ENCODE results near the gene ACAP2. TPM values are rescaled to one million over a fixed set of nuclear protein-coding genes. Genes with fewer than 3 reads are reported as not detected.

Gene ACAP2
- total and polyA plus RNA-seq, 2 experiments from 2014 or later, result 27.0 to 47.4 TPM

DNA sequence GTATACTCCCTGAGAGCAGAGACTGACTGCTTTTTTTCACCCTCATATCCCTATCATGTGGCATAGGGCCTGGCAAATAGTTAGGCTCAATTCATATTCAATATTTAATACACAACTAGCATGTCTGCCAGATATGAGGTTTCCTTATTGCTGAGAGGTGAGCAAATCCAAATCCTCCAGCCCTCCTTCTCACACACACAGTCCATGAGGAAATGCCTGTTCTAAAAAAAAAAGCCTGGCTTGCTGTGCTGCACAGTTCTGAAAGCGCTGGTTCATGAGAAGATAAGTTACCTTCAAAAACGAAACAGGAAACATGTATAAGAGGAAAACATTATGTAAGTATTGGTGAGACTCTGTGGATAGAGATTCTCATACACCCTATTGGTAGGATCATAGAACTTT is 15.5 kb upstream of the ACAP2 start:
- H3K4me3 ChIP-seq, result no peak overlapping the region

GRCh38 chr3:195455789-195456188 is 13.0 kb upstream of the ACAP2 start:
- Histone ChIP-seq H3K4me1 (ENCODE audit: insufficient read depth) (peaks cover 4% of the 10 kb centered on the region), H3K4me2 (no peak overlapping the region), H3K4me3 (no peak overlapping the region), H4K20me1 (ENCODE audit: insufficient read depth, poor library complexity, severe bottlenecking) (no peaks in the 10 kb centered on the region), H3K36me3 (replicated peaks; ENCODE audit: insufficient read depth, low read depth) (no peaks in the 10 kb centered on the region), H3K9me2 (replicated peaks; ENCODE audit: insufficient read depth) (no peaks in the 10 kb centered on the region), H3K27me3 (no peaks in the 10 kb centered on the region), H3K79me2 (no peaks in the 10 kb centered on the region), H3K9me3 (ENCODE audit: low read depth) (no peaks in the 10 kb centered on the region), H3K27ac (no peak overlapping the region), H2AFZ (no peak overlapping the region)
- WGBS (ENCODE audit: low lambda C conversion rate, missing lambda C conversion rate), result 96% methylated on average over 7 of the region's 7 CpGs
- no peak for TF ChIP-seq EZH2phosphoT487 (IDR thresholded peaks at IDR 0.05; ENCODE audit: low read depth, severe bottlenecking, unreplicated experiment)
- DNase-seq (ENCODE audit: low spot score), result no peak

More for the DNA sequence above, 15.5 kb upstream of the ACAP2 start:
- no peaks in the 10 kb centered on the region for H3K79me2 ChIP-seq
- TF ChIP-seq EZH2phosphoT487 (IDR thresholded peaks at IDR 0.05; ENCODE audit: low read depth, severe bottlenecking, unreplicated experiment) (no peak), CTCF (IDR thresholded peaks at IDR 0.05; ENCODE audit: poor library complexity) (no peak)
- H3K27ac ChIP-seq, result no peak overlapping the region
- DNase-seq (ENCODE audit: low spot score), result no peak
- H3K4me1 ChIP-seq (ENCODE audit: insufficient read depth), result no peaks in the 10 kb centered on the region
- H3K36me3 ChIP-seq (replicated peaks; ENCODE audit: insufficient read depth, low read depth), result no peaks in the 10 kb centered on the region
- no peaks in the 10 kb centered on the region for H3K9me3 ChIP-seq (ENCODE audit: low read depth)
- H3K27me3 ChIP-seq, result no peaks in the 10 kb centered on the region
- no peak overlapping the region for H2AFZ ChIP-seq
- no peaks in the 10 kb centered on the region for H3K9me2 ChIP-seq (replicated peaks; ENCODE audit: insufficient read depth)
- H3K4me2 ChIP-seq, result no peak overlapping the region
- H4K20me1 ChIP-seq (ENCODE audit: insufficient read depth, poor library complexity, severe bottlenecking), result no peaks in the 10 kb centered on the region
- WGBS (ENCODE audit: low lambda C conversion rate, missing lambda C conversion rate), result 69% methylated on average over 2 of the region's 2 CpGs

DNA sequence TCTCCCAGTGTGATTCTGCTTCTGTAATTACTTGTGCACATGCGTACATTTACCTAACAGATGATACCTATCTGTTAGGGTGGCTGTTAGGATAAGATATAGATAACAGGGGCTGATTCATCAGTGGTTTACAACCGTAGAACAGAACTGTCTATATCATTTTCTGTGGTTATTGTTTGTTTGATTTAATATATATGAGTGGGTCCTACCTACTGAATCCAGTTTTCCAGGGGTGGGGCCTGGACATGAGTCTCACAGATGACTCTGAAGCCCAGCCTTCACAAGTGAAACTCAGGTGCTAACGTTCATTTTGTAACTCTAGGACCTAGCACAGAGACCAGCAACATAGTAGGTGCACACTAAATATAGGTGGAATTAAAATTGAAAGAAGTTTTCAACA is 10.4 kb upstream of the ACAP2 start:
- no peaks in the 10 kb centered on the region for H3K9me3 ChIP-seq (ENCODE audit: low read depth)
- TF ChIP-seq EZH2 (IDR thresholded peaks at IDR 0.05; ENCODE audit: borderline replicate concordance) (no peak), CTCF (IDR thresholded peaks at IDR 0.05; ENCODE audit: poor library complexity) (no peak), EZH2phosphoT487 (IDR thresholded peaks at IDR 0.05; ENCODE audit: low read depth, severe bottlenecking, unreplicated experiment) (no peak)
- H3K36me3 ChIP-seq (replicated peaks; ENCODE audit: insufficient read depth, low read depth), result no peaks in the 10 kb centered on the region
- no peak overlapping the region for H2AFZ ChIP-seq
- H4K20me1 ChIP-seq (ENCODE audit: insufficient read depth, poor library complexity, severe bottlenecking), result no peaks in the 10 kb centered on the region
- no peak overlapping the region for H3K27ac ChIP-seq
- H3K4me3 ChIP-seq, result no peak overlapping the region
- H3K27me3 ChIP-seq, result no peaks in the 10 kb centered on the region
- WGBS (ENCODE audit: low lambda C conversion rate, missing lambda C conversion rate), result 61% methylated on average over 3 of the region's 3 CpGs
- DNase-seq (ENCODE audit: low spot score), result peak; percentile 14
- H3K9me2 ChIP-seq (replicated peaks; ENCODE audit: insufficient read depth), result no peaks in the 10 kb centered on the region
- no peaks in the 10 kb centered on the region for H3K79me2 ChIP-seq
- H3K4me2 ChIP-seq, result no peak overlapping the region
- H3K4me1 ChIP-seq (ENCODE audit: insufficient read depth), result peaks cover 11% of the 10 kb centered on the region

- no peak for TF ChIP-seq EZH2phosphoT487 (IDR thresholded peaks at IDR 0.05; ENCODE audit: low read depth, severe bottlenecking, unreplicated experiment)
- TF ChIP-seq CTCF (IDR thresholded peaks at IDR 0.05; ENCODE audit: poor library complexity), result no peak
- no peak for TF ChIP-seq EZH2 (IDR thresholded peaks at IDR 0.05; ENCODE audit: borderline replicate concordance)
- no peaks in the 10 kb centered on the region for H3K9me3 ChIP-seq (ENCODE audit: low read depth)
- no peak overlapping the region for H3K4me2 ChIP-seq
- no peaks in the 10 kb centered on the region for H3K79me2 ChIP-seq
- H3K27me3 ChIP-seq, result no peaks in the 10 kb centered on the region
- WGBS (ENCODE audit: low lambda C conversion rate, missing lambda C conversion rate), result 94% methylated on average over 6 of the region's 6 CpGs
- peak overlapping the region; percentile 53 for H2AFZ ChIP-seq
- H3K9me2 ChIP-seq (replicated peaks; ENCODE audit: insufficient read depth), result no peaks in the 10 kb centered on the region
- peaks cover 11% of the 10 kb centered on the region for H3K4me1 ChIP-seq (ENCODE audit: insufficient read depth)
- H3K36me3 ChIP-seq (replicated peaks; ENCODE audit: insufficient read depth, low read depth), result no peaks in the 10 kb centered on the region
- H4K20me1 ChIP-seq (ENCODE audit: insufficient read depth, poor library complexity, severe bottlenecking), result no peaks in the 10 kb centered on the region
- no peak for DNase-seq (ENCODE audit: low spot score)
- H3K27ac ChIP-seq, result peak overlapping the region; percentile 88
- H3K4me3 ChIP-seq, result no peak overlapping the region
Measured at GRCh38 chr3:195451373-195452015, 8.7 kb upstream of the ACAP2 start.

All from hepatocyte (in vitro differentiated cells).